Dendritic cell treated with granulocyte-macrophage colony-stimulating factor and Interleukin-4, amounts not matched to agents 40 ng/mL and 50 ng/mL, for 4 days (primary cell): ENCODE results near the gene MIER3.
"Not testable (repeated sequence)": the region's sequence is repeated elsewhere in the genome, so short reads cannot be mapped to it uniquely, and the experiment has no call there.

Source experiments
- H3K27ac Mint-ChIP-seq: one replicate; pipeline ENCODE4 v1.8.0; 2022; ENCODE audit warnings: mild to moderate bottlenecking, mixed read lengths
- H3K27me3 Mint-ChIP-seq: one replicate; pipeline ENCODE4 v1.8.0; 2022; ENCODE audit warnings: mild to moderate bottlenecking, mixed read lengths
- H3K36me3 Mint-ChIP-seq: one replicate; pipeline ENCODE4 v1.8.0; 2022; ENCODE audit warnings: low read depth, mixed read lengths
- H3K4me1 Mint-ChIP-seq: one replicate; pipeline ENCODE4 v1.8.0; 2022; ENCODE audit warnings: low read depth, mixed read lengths
- H3K4me3 Mint-ChIP-seq: one replicate; pipeline ENCODE4 v1.8.0; 2022; ENCODE audit warnings: mild to moderate bottlenecking, moderate library complexity, mixed read lengths
- H3K9me3 Mint-ChIP-seq: one replicate; pipeline ENCODE4 v1.8.0; 2022; ENCODE audit warnings: mixed read lengths
- intact Hi-C: fragments of 100-400 bp; cut with micrococcal nuclease; formaldehyde crosslinking; loops from one replicate; pipeline ENCODE4 v1.15.0; 2022

Gene MIER3

GRCh38 chr5:56951946-56952691, at the start of gene MIER3:
Gene MIER3 (minus strand): TSS chr5:56952123. CDS start chr5:56952102, 21 bp downstream.
- H3K4me3 Mint-ChIP-seq: peak within 1 kb of the TSS; percentile 89
- H3K36me3 Mint-ChIP-seq: peaks cover 14% of the 10 kb centered on the region
- H3K27ac Mint-ChIP-seq: peak within 1 kb of the TSS; percentile 71

GRCh38 chr5:56995596-56995995, 43.7 kb upstream of the MIER3 start:
- no peaks in the 10 kb centered on the region for H3K9me3 Mint-ChIP-seq
- H3K27me3 Mint-ChIP-seq: peaks cover 2% of the 10 kb centered on the region
- no peak overlapping the region for H3K4me3 Mint-ChIP-seq
- intact Hi-C loops: no loop called here
- H3K4me1 Mint-ChIP-seq: no peaks in the 10 kb centered on the region
- H3K27ac Mint-ChIP-seq: no peak overlapping the region
- no peaks in the 10 kb centered on the region for H3K36me3 Mint-ChIP-seq

More at GRCh38 chr5:56951946-56952691, at the start of gene MIER3:
- H3K9me3 Mint-ChIP-seq: no peaks in the 10 kb centered on the region
- intact Hi-C loops: loop anchor here (5.0 kb wide), 1 partner anchor 40 kb away; no protein-coding TSS in a partner anchor
- peaks cover 18% of the 10 kb centered on the region for H3K4me1 Mint-ChIP-seq
- H3K27me3 Mint-ChIP-seq: peaks cover 16% of the 10 kb centered on the region

GRCh38 chr5:56993241-56993640, 41.3 kb upstream of the MIER3 start:
- no peaks in the 10 kb centered on the region for H3K4me1 Mint-ChIP-seq
- no peak overlapping the region for H3K27ac Mint-ChIP-seq
- no peaks in the 10 kb centered on the region for H3K9me3 Mint-ChIP-seq
- H3K27me3 Mint-ChIP-seq: peaks cover 2% of the 10 kb centered on the region
- intact Hi-C loops: no loop called here
- no peaks in the 10 kb centered on the region for H3K36me3 Mint-ChIP-seq
- no peak overlapping the region for H3K4me3 Mint-ChIP-seq

GRCh38 chr5:56989676-56990075, 37.8 kb upstream of the MIER3 start:
- Mint-ChIP-seq H3K36me3 (no peaks in the 10 kb centered on the region), H3K4me1 (peaks cover 10% of the 10 kb centered on the region), H3K27ac (no peak overlapping the region), H3K9me3 (no peaks in the 10 kb centered on the region), H3K27me3 (peaks cover 2% of the 10 kb centered on the region), H3K4me3 (no peak overlapping the region)
- intact Hi-C loops: no loop called here

GRCh38 chr5:56988490-56988889, 36.6 kb upstream of the MIER3 start:
- Mint-ChIP-seq H3K9me3 (no peaks in the 10 kb centered on the region), H3K4me1 (peaks cover 10% of the 10 kb centered on the region), H3K27ac (no peak overlapping the region), H3K27me3 (peaks cover 2% of the 10 kb centered on the region), H3K4me3 (no peak overlapping the region), H3K36me3 (no peaks in the 10 kb centered on the region)
- intact Hi-C loops: no loop called here

- intact Hi-C loops: no loop called here
- peaks cover 10% of the 10 kb centered on the region for H3K4me1 Mint-ChIP-seq
- no peaks in the 10 kb centered on the region for H3K9me3 Mint-ChIP-seq
- no peak overlapping the region for H3K27ac Mint-ChIP-seq
- H3K27me3 Mint-ChIP-seq: no peaks in the 10 kb centered on the region
- no peak overlapping the region for H3K4me3 Mint-ChIP-seq
- H3K36me3 Mint-ChIP-seq: no peaks in the 10 kb centered on the region
Observed at GRCh38 chr5:56987171-56987570, 35.2 kb upstream of the MIER3 start.

- Mint-ChIP-seq H3K4me3 (no peak overlapping the region), H3K9me3 (no peaks in the 10 kb centered on the region), H3K27ac (no peak overlapping the region), H3K4me1 (peaks cover 10% of the 10 kb centered on the region), H3K27me3 (no peaks in the 10 kb centered on the region), H3K36me3 (no peaks in the 10 kb centered on the region)
- intact Hi-C loops: no loop called here
Observed at GRCh38 chr5:56986626-56986947, 34.7 kb upstream of the MIER3 start.

GRCh38 chr5:56985936-56986625, 34.2 kb upstream of the MIER3 start:
- intact Hi-C loops: no loop called here
- H3K27me3 Mint-ChIP-seq: no peaks in the 10 kb centered on the region
- no peak overlapping the region for H3K27ac Mint-ChIP-seq
- peaks cover 10% of the 10 kb centered on the region for H3K4me1 Mint-ChIP-seq
- H3K4me3 Mint-ChIP-seq: no peak overlapping the region
- no peaks in the 10 kb centered on the region for H3K36me3 Mint-ChIP-seq
- H3K9me3 Mint-ChIP-seq: no peaks in the 10 kb centered on the region

- H3K36me3 Mint-ChIP-seq: no peaks in the 10 kb centered on the region
- no peaks in the 10 kb centered on the region for H3K9me3 Mint-ChIP-seq
- peaks cover 10% of the 10 kb centered on the region for H3K4me1 Mint-ChIP-seq
- intact Hi-C loops: no loop called here
- no peak overlapping the region for H3K27ac Mint-ChIP-seq
- H3K27me3 Mint-ChIP-seq: no peaks in the 10 kb centered on the region
- H3K4me3 Mint-ChIP-seq: no peak overlapping the region
Observed at GRCh38 chr5:56984445-56984844, 32.5 kb upstream of the MIER3 start.

- Mint-ChIP-seq H3K4me1 (peaks cover 10% of the 10 kb centered on the region), H3K4me3 (no peak overlapping the region), H3K36me3 (no peaks in the 10 kb centered on the region), H3K27ac (no peak overlapping the region), H3K9me3 (no peaks in the 10 kb centered on the region), H3K27me3 (no peaks in the 10 kb centered on the region)
- intact Hi-C loops: no loop called here
Observed at GRCh38 chr5:56983593-56984361, 31.9 kb upstream of the MIER3 start.

- no peaks in the 10 kb centered on the region for H3K36me3 Mint-ChIP-seq
- H3K27me3 Mint-ChIP-seq: no peaks in the 10 kb centered on the region
- intact Hi-C loops: no loop called here
- H3K9me3 Mint-ChIP-seq: no peaks in the 10 kb centered on the region
- peaks cover 9% of the 10 kb centered on the region for H3K4me1 Mint-ChIP-seq
- no peak overlapping the region for H3K4me3 Mint-ChIP-seq
- H3K27ac Mint-ChIP-seq: no peak overlapping the region
Observed at GRCh38 chr5:56981548-56982315, 29.8 kb upstream of the MIER3 start.

GRCh38 chr5:56979968-56980367, 28.0 kb upstream of the MIER3 start:
- H3K27me3 Mint-ChIP-seq: no peaks in the 10 kb centered on the region
- H3K9me3 Mint-ChIP-seq: no peaks in the 10 kb centered on the region
- H3K27ac Mint-ChIP-seq: no peak overlapping the region
- intact Hi-C loops: no loop called here
- no peaks in the 10 kb centered on the region for H3K4me1 Mint-ChIP-seq
- no peak overlapping the region for H3K4me3 Mint-ChIP-seq
- H3K36me3 Mint-ChIP-seq: no peaks in the 10 kb centered on the region

- H3K36me3 Mint-ChIP-seq, H3K27me3 Mint-ChIP-seq, H3K27ac Mint-ChIP-seq, H3K4me3 Mint-ChIP-seq, H3K9me3 Mint-ChIP-seq, intact Hi-C loops, H3K4me1 Mint-ChIP-seq: not testable (repeated sequence)
Observed at GRCh38 chr5:56979526-56979925, 27.6 kb upstream of the MIER3 start.

- intact Hi-C loops: no loop called here
- Mint-ChIP-seq H3K4me3 (no peak overlapping the region), H3K27ac (no peak overlapping the region), H3K36me3 (no peaks in the 10 kb centered on the region), H3K4me1 (no peaks in the 10 kb centered on the region), H3K27me3 (no peaks in the 10 kb centered on the region), H3K9me3 (no peaks in the 10 kb centered on the region)
Observed at GRCh38 chr5:56977822-56978221, 25.9 kb upstream of the MIER3 start.
